K562 (cell line): Measurements from ENCODE around the gene SERF2. TPM values are rescaled to one million over a fixed set of nuclear protein-coding genes. Genes with fewer than 3 reads are reported as not detected.

Source experiments
- CGGBP1 ChIP-seq: fragments of 250-450 bp; sonication (Bioruptor Pico); IDR thresholded peaks from 2 replicates; pipeline ENCODE4 v1.9.0; 2021; ENCODE audit warnings: mild to moderate bottlenecking
- DMBX1 ChIP-seq: fragments of 250-450 bp; sonication (Bioruptor Pico); IDR thresholded peaks from 2 replicates; pipeline ENCODE4 v1.8.0; 2022; ENCODE audit warnings: inconsistent platforms, mild to moderate bottlenecking, moderate library complexity, borderline replicate concordance
- DNMT1 ChIP-seq: fragments of 450-650 bp; IDR thresholded peaks from 2 replicates; pipeline ENCODE4 v1.6.1; 2016; ENCODE audit warnings: antibody characterized with exemption, mild to moderate bottlenecking
- HNRNPL ChIP-seq: fragments of 200-400 bp; formaldehyde crosslinking; IDR thresholded peaks from 2 replicates; pipeline ENCODE4 v1.6.1; 2017; ENCODE audit warnings: low read depth, mild to moderate bottlenecking, low read length
- KDM1A ChIP-seq, 2 experiments: fragments of 450-650 bp; IDR thresholded peaks; 2 replicates each; pipeline ENCODE4 v1.6.1; 2016; ENCODE audit warnings: mild to moderate bottlenecking in 2 of 2
- KDM2B ChIP-seq: fragments of 250-450 bp; sonication (Bioruptor Pico); IDR thresholded peaks from 2 replicates; pipeline ENCODE4 v1.8.0; 2021; ENCODE audit warnings: mild to moderate bottlenecking, moderate library complexity
- KLF16 ChIP-seq: IDR thresholded peaks from 2 replicates; pipeline ENCODE4 v1.6.1; 2016; ENCODE audit warnings: antibody characterized with exemption
- NFXL1 ChIP-seq: fragments of 450-650 bp; formaldehyde crosslinking; IDR thresholded peaks from 2 replicates; pipeline ENCODE4 v1.4.0; 2021; ENCODE audit warnings: mild to moderate bottlenecking
- NKRF ChIP-seq: fragments of 450-650 bp; IDR thresholded peaks from 2 replicates; pipeline ENCODE4 v1.6.1; 2016; ENCODE audit warnings: borderline replicate concordance
- NR2F6 ChIP-seq: fragments of 450-650 bp; formaldehyde crosslinking; IDR thresholded peaks from 2 replicates; pipeline ENCODE4 v1.4.0; 2020; ENCODE audit warnings: mild to moderate bottlenecking
- PATZ1 ChIP-seq: fragments of 250-450 bp; sonication (Bioruptor Pico); IDR thresholded peaks from 2 replicates; pipeline ENCODE4 v1.5.0; 2020; ENCODE audit warnings: mild to moderate bottlenecking, borderline replicate concordance
- PML ChIP-seq: IDR thresholded peaks from 2 replicates; pipeline ENCODE4 v1.6.1; 2012; ENCODE audit warnings: low read length, inconsistent platforms
- RBM14 ChIP-seq: fragments of 200-400 bp; formaldehyde crosslinking; IDR thresholded peaks from 2 replicates; pipeline ENCODE4 v1.6.1; 2018; ENCODE audit warnings: low read depth, mild to moderate bottlenecking, low read length, moderate library complexity, borderline replicate concordance; ENCODE audit not compliant: insufficient read depth
- SAP30 ChIP-seq: fragments of 200-600 bp; sonication (generic); IDR thresholded peaks from 2 replicates; pipeline ENCODE4 v1.6.1; 2012; ENCODE audit warnings: borderline replicate concordance, low read depth, mild to moderate bottlenecking, moderate library complexity, low read length, control low read depth, inconsistent platforms; ENCODE audit not compliant: insufficient read depth, poor library complexity, severe bottlenecking
- SRF ChIP-seq, 2 experiments: fragments of 250-450, 450-650 bp in 1 of 2; sonication (Bioruptor Pico) in 1 of 2; sonication (generic) in 1 of 2; formaldehyde crosslinking; IDR thresholded peaks; 2 replicates each; pipeline versions ENCODE4 v1.5.0 to v1.5.1; 2020 to 2022; ENCODE audit warnings: mild to moderate bottlenecking in 1 of 2, missing genetic modification reagents in 1 of 2
- TBL1XR1 ChIP-seq, 2 experiments: IDR thresholded peaks; 2 replicates each; pipeline ENCODE4 v1.6.1; 2012; ENCODE audit warnings: improper control_type of control experiment in 2 of 2, low read length in 2 of 2, mild to moderate bottlenecking in 1 of 2
- TCF15 ChIP-seq: fragments of 250-450 bp; sonication (Bioruptor Pico); IDR thresholded peaks from 2 replicates; pipeline ENCODE4 v1.8.0; 2022; ENCODE audit warnings: moderate library complexity, mild to moderate bottlenecking, inconsistent platforms
- TEAD4 ChIP-seq, 2 experiments: sonication (generic) in 1 of 2; formaldehyde crosslinking in 1 of 2; IDR thresholded peaks; 2 replicates each; pipeline versions ENCODE4 v1.6.1 to v1.8.0; 2012 to 2022; ENCODE audit warnings: borderline replicate concordance in 1 of 2, inconsistent platforms in 1 of 2, low read length in 1 of 2, mild to moderate bottlenecking in 1 of 2, missing genetic modification reagents in 1 of 2
- ZNF146 ChIP-seq: IDR thresholded peaks from one replicate; pipeline ENCODE4 v1.6.1; 2018; ENCODE audit warnings: missing compliant biosample characterization; ENCODE audit not compliant: unreplicated experiment
- ZNF436 ChIP-seq: fragments of 250-450, 450-650 bp; sonication (Bioruptor Pico); formaldehyde crosslinking; IDR thresholded peaks from 2 replicates; pipeline ENCODE4 v1.7.0; 2020; ENCODE audit warnings: mild to moderate bottlenecking
- ZNF696 ChIP-seq: fragments of 250-450 bp; sonication (Bioruptor Pico); conservative IDR thresholded peaks from 2 replicates; pipeline ENCODE4 v1.4.0; 2020; ENCODE audit warnings: mild to moderate bottlenecking, moderate library complexity
- polyA plus RNA-seq, 8 experiments: library from polyadenylated mRNA; depleted of rRNA in 4 of 8; stranded (reverse) in 5 of 8; unstranded in 3 of 8; fragments of >200 nt; fragmentation: Nextera tagmentation in 2 of 8; fragmentation: Illumina TruSeq in 1 of 8; extraction: Ambion mirVana in 2 of 8; extraction: Trizol in 1 of 8; gene quantifications; 2 replicates each; pipeline versions ENCODE4 v1.2.1 to v1.2.3, GENCODE V29; 2011 to 2014; ENCODE audit warnings: inconsistent platforms in 1 of 8, missing spikeins in 1 of 8
- total RNA-seq, 7 experiments: library from RNA; depleted of rRNA in 6 of 7; stranded (reverse); fragments of >200 nt in 6 of 7; fragmentation: Illumina TruSeq in 2 of 7; extraction: Trizol in 2 of 7; gene quantifications; 2 replicates each; pipeline versions ENCODE4 v1.2.1 to v1.2.3, GENCODE V29; 2011 to 2021; ENCODE audit warnings: low replicate concordance in 1 of 7

The SERF2 gene
- total and polyA plus RNA-seq, 9 of the 15 experiments (the other 6 are each of a cell fraction or from before 2014, with no cell fraction given): 497 to 3,360 (median 867) TPM

GRCh38 chr15:43800286-43801141 lies 8.4 kb downstream of the SERF2 start, which contains the start of gene HYPK (continued):
- TF ChIP-seq PATZ1 (no peak), RBM14 (no peak), SAP30 (peak; percentile 93), KLF16 (no peak), NKRF (peak; percentile 97), SRF (CRISPR knock-in tag; IDR thresholded peaks at IDR 0.05) (peak; percentile 10 to 87; a peak in 2 of 4 replicates), DNMT1 (peak; percentile 100), ZNF696 (CRISPR knock-in tag) (no peak), TBL1XR1 (IDR thresholded peaks at IDR 0.05; ENCODE audit: low read length in 2 of 2) (no peak), NR2F6 (CRISPR knock-in tag) (no peak), NFXL1 (CRISPR knock-in tag) (no peak), CGGBP1 (no peak), ZNF146 (CRISPR knock-in tag) (no peak), KDM1A (IDR thresholded peaks at IDR 0.05) (no peak), TEAD4 (IDR thresholded peaks at IDR 0.05; ENCODE audit: low read length) (no peak; the same call in 1 of the 2 replicates), TEAD4 (CRISPR knock-in tag; IDR thresholded peaks at IDR 0.05; ENCODE audit: borderline replicate concordance) (no peak), ZNF436 (no peak), KDM2B (CRISPR knock-in tag) (no peak), TCF15 (no peak), HNRNPL (no peak), PML (peak; percentile 61), DMBX1 (no peak)
